Activated CD8-positive, alpha-beta memory T cell treated with anti-CD3 and anti-CD28 coated beads, Interleukin-2, amount 50 U/mL, for 24 hours (primary cell): Measurements from ENCODE around the gene GEMIN2.
"Not testable (repeated sequence)": the region's sequence is repeated elsewhere in the genome, so short reads cannot be mapped to it uniquely, and the experiment has no call there.

Experiments used
- DNase-seq: peaks from one replicate; pipeline ENCODE4 v3.0.0-alpha.2; 2020; ENCODE audit errors: extremely low read depth

GEMIN2 gene

GRCh38 chr14:39114073-39114838 is at the start of gene GEMIN2:
GEMIN2 (plus strand) TSS chr14:39114323; CDS start chr14:39114339, 16 bp downstream.
- peak; percentile 83 for DNase-seq

GRCh38 chr14:39069169-39069805 is 44.8 kb upstream of the GEMIN2 start:
- not testable (repeated sequence) for DNase-seq

GRCh38 chr14:39069923-39070322 is 44.2 kb upstream of the GEMIN2 start:
- DNase-seq: no peak

GRCh38 chr14:39071096-39071495 is 43.0 kb upstream of the GEMIN2 start:
- DNase-seq: no peak

- no peak for DNase-seq
Measured at GRCh38 chr14:39080886-39081285, 33.2 kb upstream of the GEMIN2 start.

GRCh38 chr14:39083127-39083526 is 31.0 kb upstream of the GEMIN2 start:
- DNase-seq: no peak

- no peak for DNase-seq
Measured at GRCh38 chr14:39085933-39086332, 28.2 kb upstream of the GEMIN2 start.

- DNase-seq: no peak
Measured at GRCh38 chr14:39087493-39087892, 26.6 kb upstream of the GEMIN2 start.

- DNase-seq: no peak
Measured at GRCh38 chr14:39090548-39091111, 23.5 kb upstream of the GEMIN2 start.

- no peak for DNase-seq
Measured at GRCh38 chr14:39091716-39092115, 22.4 kb upstream of the GEMIN2 start.

- no peak for DNase-seq
Measured at GRCh38 chr14:39094515-39094914, 19.6 kb upstream of the GEMIN2 start.

- DNase-seq: no peak
Measured at GRCh38 chr14:39097159-39097558, 17.0 kb upstream of the GEMIN2 start.

- DNase-seq: not testable (repeated sequence)
Measured at GRCh38 chr14:39099215-39099614, 14.9 kb upstream of the GEMIN2 start.

- no peak for DNase-seq
Measured at GRCh38 chr14:39099748-39100147, 14.4 kb upstream of the GEMIN2 start.

- DNase-seq: no peak
Measured at GRCh38 chr14:39102265-39102968, 11.7 kb upstream of the GEMIN2 start.

- peak; percentile 58 for DNase-seq
Measured at GRCh38 chr14:39102969-39103957, 10.9 kb upstream of the GEMIN2 start, which contains the start of gene SEC23A. SEC23A (minus strand) TSS chr14:39103235; CDS start chr14:39096118, 7,117 bp downstream.

- not testable (repeated sequence) for DNase-seq
Measured at GRCh38 chr14:39104078-39104801, 9.9 kb upstream of the GEMIN2 start.

- no peak for DNase-seq
Measured at GRCh38 chr14:39107591-39107996, 6.5 kb upstream of the GEMIN2 start.

- no peak for DNase-seq
Measured at GRCh38 chr14:39108791-39109190, 5.3 kb upstream of the GEMIN2 start.
